GM23338 (cell line): ENCODE results near the gene PTPN22. TPM values are rescaled to one million over a fixed set of nuclear protein-coding genes. Genes with fewer than 3 reads are reported as not detected.

Experiments used
- ATAC-seq: fragments of 200-7000 bp; cut with Tn5 transposase; 3 replicates; pipeline ENCODE4 v1.9.1; 2020
- DNase-seq: peaks from one replicate; pipeline ENCODE4 v3.0.0-alpha.2; 2015; ENCODE audit warnings: low spot score
- H2AFZ ChIP-seq: fragments of 200-600 bp; sonication (generic); 2 replicates; pipeline ENCODE4 v1.8.0; 2016; ENCODE audit warnings: antibody characterized with exemption, mild to moderate bottlenecking, moderate library complexity
- H3F3A ChIP-seq: fragments of 200-600 bp; sonication (generic); replicated peaks from 2 replicates; pipeline ENCODE4 v1.8.0; 2017; ENCODE audit warnings: antibody characterized with exemption, mixed run types, low read depth
- H3K27ac ChIP-seq: fragments of 200-600 bp; sonication (generic); 2 replicates; pipeline ENCODE4 v1.6.1; 2016; ENCODE audit warnings: low read depth
- H3K27me3 ChIP-seq: fragments of 200-600 bp; sonication (generic); 2 replicates; pipeline ENCODE4 v1.8.0; 2016; ENCODE audit warnings: mild to moderate bottlenecking, mixed run types, moderate library complexity; ENCODE audit not compliant: insufficient read depth
- H3K36me3 ChIP-seq: fragments of 200-600 bp; sonication (generic); 2 replicates; pipeline ENCODE4 v1.8.0; 2016; ENCODE audit warnings: mild to moderate bottlenecking; ENCODE audit not compliant: insufficient read depth
- H3K4me1 ChIP-seq: fragments of 200-600 bp; sonication (generic); 2 replicates; pipeline ENCODE4 v1.8.0; 2016; ENCODE audit warnings: mild to moderate bottlenecking, moderate library complexity; ENCODE audit not compliant: insufficient read depth
- H3K4me2 ChIP-seq: fragments of 200-600 bp; sonication (generic); 2 replicates; pipeline ENCODE4 v1.7.1; 2017; ENCODE audit warnings: mixed run types
- H3K4me3 ChIP-seq: fragments of 200-600 bp; sonication (generic); 2 replicates; pipeline ENCODE4 v1.6.1; 2016; ENCODE audit warnings: mixed run types
- H3K79me2 ChIP-seq: fragments of 200-600 bp; sonication (generic); replicated peaks from 2 replicates; pipeline ENCODE4 v1.8.0; 2017; ENCODE audit warnings: mild to moderate bottlenecking; ENCODE audit not compliant: insufficient read depth
- H3K9me2 ChIP-seq: fragments of 200-600 bp; sonication (generic); 2 replicates; pipeline ENCODE4 v1.8.0; 2017; ENCODE audit not compliant: insufficient read depth
- H4K20me1 ChIP-seq: fragments of 200-600 bp; sonication (generic); replicated peaks from 2 replicates; pipeline ENCODE4 v1.8.0; 2017; ENCODE audit warnings: mild to moderate bottlenecking; ENCODE audit not compliant: insufficient read depth
- H3K27ac Mint-ChIP-seq: 2 replicates; pipeline ENCODE4 v1.8.0; 2020; ENCODE audit warnings: inconsistent platforms, mild to moderate bottlenecking, moderate library complexity, mixed read lengths
- H3K27me3 Mint-ChIP-seq: 3 replicates; pipeline ENCODE4 v1.8.0; 2022; ENCODE audit warnings: low read depth, mild to moderate bottlenecking, moderate library complexity, mixed read lengths, inconsistent platforms; ENCODE audit not compliant: insufficient read depth, poor library complexity
- H3K36me3 Mint-ChIP-seq: 3 replicates; pipeline ENCODE4 v1.8.0; 2021; ENCODE audit warnings: low read depth, mild to moderate bottlenecking, inconsistent platforms, moderate library complexity, mixed read lengths
- H3K4me1 Mint-ChIP-seq: 3 replicates; pipeline ENCODE4 v1.8.0; 2020; ENCODE audit warnings: mild to moderate bottlenecking, inconsistent platforms, mixed read lengths
- H3K4me3 Mint-ChIP-seq: 3 replicates; pipeline ENCODE4 v1.8.0; 2021; ENCODE audit warnings: moderate library complexity, mild to moderate bottlenecking, inconsistent platforms, mixed read lengths
- H3K9me3 Mint-ChIP-seq: 3 replicates; pipeline ENCODE4 v1.8.0; 2020; ENCODE audit warnings: moderate library complexity, mild to moderate bottlenecking, inconsistent platforms, mixed read lengths
- CREB1 ChIP-seq: fragments of 250-450 bp; sonication (Bioruptor Pico); IDR thresholded peaks from 2 replicates; pipeline ENCODE4 v1.5.0; 2020; ENCODE audit warnings: low read depth, mild to moderate bottlenecking, moderate library complexity
- ETS1 ChIP-seq: IDR thresholded peaks from 2 replicates; pipeline ENCODE4 v1.6.1; 2016; ENCODE audit warnings: antibody characterized with exemption
- EZH2 ChIP-seq: fragments of 200-600 bp; sonication (generic); IDR thresholded peaks from one replicate; pipeline ENCODE4 v1.8.0; 2017; ENCODE audit warnings: antibody characterized with exemption, mild to moderate bottlenecking, low read depth; ENCODE audit not compliant: unreplicated experiment
- EZH2phosphoT487 ChIP-seq: fragments of 200-600 bp; sonication (generic); IDR thresholded peaks from one replicate; pipeline ENCODE4 v1.8.1; 2018; ENCODE audit warnings: antibody characterized with exemption; ENCODE audit not compliant: unreplicated experiment
- POLR2AphosphoS5 ChIP-seq: IDR thresholded peaks from 2 replicates; pipeline ENCODE4 v1.6.1; 2016; ENCODE audit warnings: antibody characterized with exemption, low read depth
- REST ChIP-seq: IDR thresholded peaks from one replicate; pipeline ENCODE4 v1.6.1; 2018; ENCODE audit warnings: antibody characterized with exemption; ENCODE audit not compliant: unreplicated experiment
- ZNF114 ChIP-seq: fragments of 250-450 bp; sonication (Bioruptor Pico); IDR thresholded peaks from 2 replicates; pipeline ENCODE4 v1.5.0; 2020; ENCODE audit warnings: mild to moderate bottlenecking, moderate library complexity
- ZNF331 ChIP-seq: fragments of 250-450 bp; sonication (Bioruptor Pico); IDR thresholded peaks from 2 replicates; pipeline ENCODE4 v1.5.0; 2020; ENCODE audit warnings: low read depth, mild to moderate bottlenecking, moderate library complexity
- polyA plus RNA-seq: library from polyadenylated mRNA; unstranded; fragments of >200 nt; fragmentation: Nextera tagmentation; extraction: Ambion mirVana; gene quantifications from 2 replicates; pipeline ENCODE4 v1.2.1, GENCODE V29; 2016
- total RNA-seq: library from RNA; depleted of rRNA; stranded (reverse); fragments of >200 nt; shearing (Covaris generic); gene quantifications from 2 replicates; pipeline ENCODE4 v1.2.3, GENCODE V29; 2014
- TF ChIP-seq, protein P1 (sequence below): fragments of 250-450 bp; sonication (Bioruptor Pico); IDR thresholded peaks from 2 replicates; pipeline ENCODE4 v1.5.0; 2020; ENCODE audit warnings: mild to moderate bottlenecking, moderate library complexity
- TF ChIP-seq, protein P2 (sequence below), 2 experiments: fragments of 200-600 bp in 1 of 2; sonication (generic) in 1 of 2; conservative IDR thresholded peaks; 2 replicates each; pipeline versions ENCODE4 v1.5.1 to v1.6.1; 2016 to 2017; ENCODE audit warnings: antibody characterized with exemption in 2 of 2, low read depth in 2 of 2, mild to moderate bottlenecking in 2 of 2, moderate library complexity in 1 of 2

PTPN22 gene
- total and polyA plus RNA-seq, 2 experiments from 2014 or later = 0.08 TPM; not detected in 1

DNA sequence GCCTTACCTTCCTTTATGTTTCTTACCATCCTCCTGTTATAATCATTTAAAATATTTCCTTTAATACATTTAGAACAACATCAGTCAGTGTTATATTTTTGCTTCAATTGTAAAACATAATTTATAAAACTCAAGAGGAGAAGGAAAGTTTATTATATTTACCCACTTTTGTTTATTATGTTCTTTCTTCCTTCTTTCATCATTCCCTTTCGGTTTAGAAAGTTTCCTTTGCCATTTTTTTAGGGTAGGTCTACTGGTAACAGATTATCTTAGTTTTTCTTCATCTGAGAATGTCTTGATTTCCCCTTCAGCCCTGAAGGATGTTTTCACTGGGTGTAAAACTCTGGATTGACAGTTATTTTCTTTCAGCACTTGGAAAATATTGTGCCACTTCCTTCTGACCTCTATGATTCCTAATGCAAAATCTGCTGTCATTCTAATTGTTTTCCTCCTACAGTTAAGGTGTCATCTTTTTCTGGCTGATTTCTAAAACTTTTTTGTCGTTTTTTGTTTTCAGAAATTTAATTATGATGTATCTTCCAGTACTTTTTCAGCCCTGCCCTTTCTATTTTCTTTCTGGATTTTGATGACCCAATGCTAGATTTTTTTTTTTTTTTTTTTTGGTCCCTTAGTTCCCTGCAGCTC, 25.0 kb downstream of the PTPN22 start:
- Mint-ChIP-seq H3K9me3 (peaks cover 5% of the 10 kb centered on the region; the same call in 1 of the 3 replicates), H3K27me3 (peaks cover 1% of the 10 kb centered on the region), H3K4me3 (no peak overlapping the region), H3K4me1 (no peaks in the 10 kb centered on the region), H3K36me3 (no peaks in the 10 kb centered on the region), H3K27ac (no peak overlapping the region)
- Histone ChIP-seq H2AFZ (no peak overlapping the region), H3K4me1 (no peaks in the 10 kb centered on the region), H3F3A (no peaks in the 10 kb centered on the region), H3K79me2 (no peaks in the 10 kb centered on the region), H3K27me3 (no peaks in the 10 kb centered on the region), H3K4me3 (no peak overlapping the region), H3K4me2 (no peak overlapping the region), H3K9me2 (no peaks in the 10 kb centered on the region), H3K27ac (no peak overlapping the region), H4K20me1 (no peaks in the 10 kb centered on the region), H3K36me3 (peaks cover 4% of the 10 kb centered on the region; the same call in 1 of the 2 replicates)
- DNase-seq (no peak), ATAC-seq (no peak)
- no peak for TF ChIP-seq CREB1 (CRISPR knock-in tag)
- no peak for TF ChIP-seq EZH2phosphoT487
- TF ChIP-seq ZNF114 (CRISPR knock-in tag) = no peak
- TF ChIP-seq POLR2AphosphoS5 = no peak
- no peak for TF ChIP-seq ETS1
- TF ChIP-seq EZH2 = no peak
- TF ChIP-seq REST = no peak
- TF ChIP-seq, protein P1, sequence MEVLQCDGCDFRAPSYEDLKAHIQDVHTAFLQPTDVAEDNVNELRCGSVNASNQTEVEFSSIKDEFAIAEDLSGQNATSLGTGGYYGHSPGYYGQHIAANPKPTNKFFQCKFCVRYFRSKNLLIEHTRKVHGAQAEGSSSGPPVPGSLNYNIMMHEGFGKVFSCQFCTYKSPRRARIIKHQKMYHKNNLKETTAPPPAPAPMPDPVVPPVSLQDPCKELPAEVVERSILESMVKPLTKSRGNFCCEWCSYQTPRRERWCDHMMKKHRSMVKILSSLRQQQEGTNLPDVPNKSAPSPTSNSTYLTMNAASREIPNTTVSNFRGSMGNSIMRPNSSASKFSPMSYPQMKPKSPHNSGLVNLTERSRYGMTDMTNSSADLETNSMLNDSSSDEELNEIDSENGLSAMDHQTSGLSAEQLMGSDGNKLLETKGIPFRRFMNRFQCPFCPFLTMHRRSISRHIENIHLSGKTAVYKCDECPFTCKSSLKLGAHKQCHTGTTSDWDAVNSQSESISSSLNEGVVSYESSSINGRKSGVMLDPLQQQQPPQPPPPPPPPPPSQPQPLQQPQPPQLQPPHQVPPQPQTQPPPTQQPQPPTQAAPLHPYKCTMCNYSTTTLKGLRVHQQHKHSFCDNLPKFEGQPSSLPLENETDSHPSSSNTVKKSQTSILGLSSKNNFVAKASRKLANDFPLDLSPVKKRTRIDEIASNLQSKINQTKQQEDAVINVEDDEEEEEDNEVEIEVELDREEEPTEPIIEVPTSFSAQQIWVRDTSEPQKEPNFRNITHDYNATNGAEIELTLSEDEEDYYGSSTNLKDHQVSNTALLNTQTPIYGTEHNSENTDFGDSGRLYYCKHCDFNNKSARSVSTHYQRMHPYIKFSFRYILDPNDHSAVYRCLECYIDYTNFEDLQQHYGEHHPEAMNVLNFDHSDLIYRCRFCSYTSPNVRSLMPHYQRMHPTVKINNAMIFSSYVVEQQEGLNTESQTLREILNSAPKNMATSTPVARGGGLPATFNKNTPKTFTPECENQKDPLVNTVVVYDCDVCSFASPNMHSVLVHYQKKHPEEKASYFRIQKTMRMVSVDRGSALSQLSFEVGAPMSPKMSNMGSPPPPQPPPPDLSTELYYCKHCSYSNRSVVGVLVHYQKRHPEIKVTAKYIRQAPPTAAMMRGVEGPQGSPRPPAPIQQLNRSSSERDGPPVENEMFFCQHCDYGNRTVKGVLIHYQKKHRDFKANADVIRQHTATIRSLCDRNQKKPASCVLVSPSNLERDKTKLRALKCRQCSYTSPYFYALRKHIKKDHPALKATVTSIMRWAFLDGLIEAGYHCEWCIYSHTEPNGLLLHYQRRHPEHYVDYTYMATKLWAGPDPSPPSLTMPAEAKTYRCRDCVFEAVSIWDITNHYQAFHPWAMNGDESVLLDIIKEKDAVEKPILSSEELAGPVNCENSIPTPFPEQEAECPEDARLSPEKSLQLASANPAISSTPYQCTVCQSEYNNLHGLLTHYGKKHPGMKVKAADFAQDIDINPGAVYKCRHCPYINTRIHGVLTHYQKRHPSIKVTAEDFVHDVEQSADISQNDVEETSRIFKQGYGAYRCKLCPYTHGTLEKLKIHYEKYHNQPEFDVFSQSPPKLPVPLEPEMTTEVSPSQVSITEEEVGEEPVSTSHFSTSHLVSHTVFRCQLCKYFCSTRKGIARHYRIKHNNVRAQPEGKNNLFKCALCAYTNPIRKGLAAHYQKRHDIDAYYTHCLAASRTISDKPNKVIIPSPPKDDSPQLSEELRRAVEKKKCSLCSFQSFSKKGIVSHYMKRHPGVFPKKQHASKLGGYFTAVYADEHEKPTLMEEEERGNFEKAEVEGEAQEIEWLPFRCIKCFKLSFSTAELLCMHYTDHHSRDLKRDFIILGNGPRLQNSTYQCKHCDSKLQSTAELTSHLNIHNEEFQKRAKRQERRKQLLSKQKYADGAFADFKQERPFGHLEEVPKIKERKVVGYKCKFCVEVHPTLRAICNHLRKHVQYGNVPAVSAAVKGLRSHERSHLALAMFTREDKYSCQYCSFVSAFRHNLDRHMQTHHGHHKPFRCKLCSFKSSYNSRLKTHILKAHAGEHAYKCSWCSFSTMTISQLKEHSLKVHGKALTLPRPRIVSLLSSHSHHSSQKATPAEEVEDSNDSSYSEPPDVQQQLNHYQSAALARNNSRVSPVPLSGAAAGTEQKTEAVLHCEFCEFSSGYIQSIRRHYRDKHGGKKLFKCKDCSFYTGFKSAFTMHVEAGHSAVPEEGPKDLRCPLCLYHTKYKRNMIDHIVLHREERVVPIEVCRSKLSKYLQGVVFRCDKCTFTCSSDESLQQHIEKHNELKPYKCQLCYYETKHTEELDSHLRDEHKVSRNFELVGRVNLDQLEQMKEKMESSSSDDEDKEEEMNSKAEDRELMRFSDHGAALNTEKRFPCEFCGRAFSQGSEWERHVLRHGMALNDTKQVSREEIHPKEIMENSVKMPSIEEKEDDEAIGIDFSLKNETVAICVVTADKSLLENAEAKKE (CRISPR knock-in tag) = no peak
- TF ChIP-seq, protein P2, sequence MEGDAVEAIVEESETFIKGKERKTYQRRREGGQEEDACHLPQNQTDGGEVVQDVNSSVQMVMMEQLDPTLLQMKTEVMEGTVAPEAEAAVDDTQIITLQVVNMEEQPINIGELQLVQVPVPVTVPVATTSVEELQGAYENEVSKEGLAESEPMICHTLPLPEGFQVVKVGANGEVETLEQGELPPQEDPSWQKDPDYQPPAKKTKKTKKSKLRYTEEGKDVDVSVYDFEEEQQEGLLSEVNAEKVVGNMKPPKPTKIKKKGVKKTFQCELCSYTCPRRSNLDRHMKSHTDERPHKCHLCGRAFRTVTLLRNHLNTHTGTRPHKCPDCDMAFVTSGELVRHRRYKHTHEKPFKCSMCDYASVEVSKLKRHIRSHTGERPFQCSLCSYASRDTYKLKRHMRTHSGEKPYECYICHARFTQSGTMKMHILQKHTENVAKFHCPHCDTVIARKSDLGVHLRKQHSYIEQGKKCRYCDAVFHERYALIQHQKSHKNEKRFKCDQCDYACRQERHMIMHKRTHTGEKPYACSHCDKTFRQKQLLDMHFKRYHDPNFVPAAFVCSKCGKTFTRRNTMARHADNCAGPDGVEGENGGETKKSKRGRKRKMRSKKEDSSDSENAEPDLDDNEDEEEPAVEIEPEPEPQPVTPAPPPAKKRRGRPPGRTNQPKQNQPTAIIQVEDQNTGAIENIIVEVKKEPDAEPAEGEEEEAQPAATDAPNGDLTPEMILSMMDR (conservative IDR thresholded peaks at IDR 0.05; ENCODE audit: low read depth in 2 of 2) = no peak
- TF ChIP-seq ZNF331 = no peak
